ENCODE data around the gene NPTXR.
A peak's percentile ranks its signal among the peaks of the same experiment; 100 is the strongest.
"Not testable (repeated sequence)": the region's sequence is repeated elsewhere in the genome, so short reads cannot be mapped to it uniquely, and the experiment has no call there.

NPTXR gene

GRCh38 chr22:38868886-38869381, 25.1 kb upstream of the NPTXR start:
- peak; percentile 81 to 83 for DNase-seq (ENCODE audit: low read depth in 2 of 2)

DNA sequence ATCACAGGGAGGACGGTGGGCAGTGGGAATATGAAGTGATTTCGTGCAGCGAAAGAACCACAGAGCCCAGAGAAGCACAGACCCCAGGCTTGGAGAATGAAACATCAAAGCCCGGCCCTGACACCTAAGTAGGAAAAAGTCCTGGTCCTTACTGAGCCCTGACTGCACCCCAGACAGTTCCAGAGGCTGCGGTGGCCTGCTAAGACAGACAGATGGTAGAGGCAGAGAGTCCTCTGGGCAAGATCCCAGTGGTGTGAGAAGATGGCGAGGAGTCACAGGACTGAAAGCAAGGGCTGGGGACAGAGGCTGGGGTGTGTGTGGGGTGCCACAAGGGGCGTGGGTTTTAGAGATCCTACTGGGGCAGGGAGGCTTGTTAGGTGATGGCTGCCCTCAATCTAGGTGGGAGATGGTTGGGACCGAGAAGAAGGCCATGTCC, 24.5 kb upstream of the NPTXR start:
- no peak for DNase-seq (ENCODE audit: low read depth in 2 of 2)

GRCh38 chr22:38867471-38868285, 23.9 kb upstream of the NPTXR start:
- DNase-seq (ENCODE audit: low read depth in 2 of 2) = no peak

- DNase-seq (ENCODE audit: low read depth in 2 of 2) = no peak
Observed at GRCh38 chr22:38867124-38867455, 23.3 kb upstream of the NPTXR start.

DNA sequence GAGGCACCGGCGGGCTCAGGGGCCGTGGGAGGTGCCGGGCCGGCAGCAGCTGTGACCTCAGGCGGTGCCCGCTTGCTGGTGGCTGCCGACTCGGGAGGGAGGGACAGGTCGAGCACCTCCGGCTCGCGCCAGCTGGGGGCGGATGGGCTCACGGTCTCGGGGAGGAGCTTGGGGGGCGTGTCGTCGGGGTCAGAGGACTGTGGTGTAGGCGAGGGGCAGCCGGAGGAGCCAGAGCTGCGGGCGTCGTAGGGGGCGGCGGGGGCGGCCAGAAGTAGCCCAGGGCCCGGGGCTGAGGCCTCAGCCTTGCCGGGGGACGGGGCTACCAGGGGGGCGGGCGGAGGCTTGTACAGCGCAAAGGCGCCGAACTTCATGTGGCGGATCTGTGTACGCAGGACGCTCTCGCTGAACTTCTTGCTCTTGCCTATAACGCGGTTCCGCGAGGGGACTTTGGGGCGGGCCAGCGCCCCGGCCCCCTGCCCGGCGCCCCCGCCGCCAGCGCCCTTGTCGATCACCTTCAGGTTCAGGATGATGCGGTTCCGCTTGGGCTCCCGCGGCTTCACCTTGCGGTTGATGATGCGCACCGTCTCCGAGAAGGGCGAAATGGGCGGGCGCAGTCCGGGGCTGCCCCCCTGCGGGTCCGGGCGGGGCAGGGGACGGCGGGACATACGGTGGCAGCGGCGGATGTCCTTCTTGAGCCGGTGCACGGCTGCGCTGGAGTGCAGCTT, 22.7 kb upstream of the NPTXR start:
- DNase-seq (ENCODE audit: low read depth in 2 of 2) = no peak

DNA sequence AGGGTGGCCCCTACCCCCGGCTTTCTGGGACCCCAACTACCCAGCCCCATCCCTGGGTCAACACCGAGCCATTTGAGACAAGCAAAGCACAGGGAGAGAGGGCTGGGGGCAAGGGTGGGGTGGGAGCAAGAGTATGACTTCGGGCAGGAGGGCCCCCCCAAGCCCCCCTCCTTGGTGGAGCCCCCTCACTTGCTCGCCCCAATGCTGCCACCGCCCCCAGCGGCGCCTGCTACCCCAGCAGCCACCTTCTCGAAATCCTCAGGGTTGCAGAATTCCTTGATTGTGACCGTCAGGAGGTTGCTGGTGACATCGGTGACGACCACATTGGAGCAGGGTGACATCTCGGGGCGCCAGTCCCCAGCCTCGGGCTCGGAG, 22.2 kb upstream of the NPTXR start:
- DNase-seq (ENCODE audit: low read depth in 2 of 2) = no peak

GRCh38 chr22:38865201-38866023, 21.6 kb upstream of the NPTXR start:
- no peak for DNase-seq (ENCODE audit: low read depth in 2 of 2)

GRCh38 chr22:38864361-38865191, 20.7 kb upstream of the NPTXR start:
- DNase-seq (ENCODE audit: low read depth in 2 of 2) = no peak

DNA sequence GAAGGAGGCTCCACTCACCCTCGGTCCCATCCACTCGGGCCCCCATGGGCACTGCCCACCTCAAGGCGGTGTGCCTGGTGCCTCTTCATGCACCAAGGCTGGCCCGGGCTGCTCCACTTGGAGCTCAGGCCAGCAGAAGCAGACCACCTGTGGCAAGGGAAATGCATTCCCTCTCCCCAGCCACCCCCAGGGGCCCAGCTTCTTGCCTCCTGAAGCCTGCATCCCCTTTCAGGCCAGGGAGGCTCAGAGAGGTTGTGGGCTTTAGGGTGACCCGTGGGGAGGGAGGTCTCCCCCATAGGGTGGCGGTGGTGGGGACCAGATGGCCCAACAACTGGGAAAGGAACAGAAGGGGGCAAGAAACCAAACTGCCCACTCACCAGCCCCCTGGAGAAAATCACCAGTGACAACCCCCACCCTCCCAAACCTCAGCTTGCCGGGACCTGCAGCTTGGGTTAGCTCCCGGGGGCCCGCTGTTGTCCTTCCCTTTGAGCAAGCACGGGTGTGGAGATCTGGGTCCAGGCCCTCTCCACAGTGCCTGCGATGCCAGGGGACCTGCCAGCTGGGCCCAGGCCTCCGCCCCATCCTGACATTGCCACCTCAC, 19.8 kb upstream of the NPTXR start:
- no peak for DNase-seq (ENCODE audit: low read depth in 2 of 2)

- DNase-seq (ENCODE audit: low read depth in 2 of 2) = no peak
Observed at GRCh38 chr22:38862375-38863329, 18.8 kb upstream of the NPTXR start.

- no peak for DNase-seq (ENCODE audit: low read depth in 2 of 2)
Observed at GRCh38 chr22:38861927-38862326, 18.1 kb upstream of the NPTXR start.

DNA sequence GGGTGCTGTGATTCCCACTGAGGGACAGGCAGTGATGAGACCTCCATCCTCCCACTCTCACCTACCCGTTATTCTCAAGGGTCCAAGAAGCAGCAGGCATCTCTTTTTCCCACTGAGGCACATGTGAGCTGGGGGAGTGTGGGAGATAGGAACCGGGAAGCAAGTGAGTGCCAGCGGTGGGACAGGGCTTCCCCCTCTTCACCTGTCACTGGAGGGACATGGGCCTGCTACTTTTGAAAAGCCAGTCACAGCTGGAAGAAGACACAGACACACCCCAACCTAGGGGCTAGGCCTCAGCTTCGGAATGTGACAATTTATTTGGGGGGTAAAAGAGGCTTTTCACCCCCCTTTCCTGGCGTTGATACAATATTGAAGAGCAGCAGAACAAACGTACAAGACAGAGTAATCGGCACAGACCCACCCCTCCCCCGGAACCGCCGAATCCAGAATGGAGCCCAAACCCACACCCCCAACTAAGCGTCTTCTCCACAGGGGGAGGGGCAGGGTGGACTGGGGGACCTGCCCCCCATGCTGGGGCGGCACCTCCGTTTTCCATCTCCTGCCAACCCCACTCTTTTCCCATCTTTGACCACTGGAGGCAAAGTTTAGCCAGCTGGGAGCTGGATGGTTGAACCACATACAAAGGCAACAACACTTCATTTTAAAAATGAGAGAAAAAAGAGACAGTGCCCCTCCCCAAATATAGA, 17.5 kb upstream of the NPTXR start:
- DNase-seq (ENCODE audit: low read depth in 2 of 2) = no peak

GRCh38 chr22:38860283-38861169, 16.7 kb upstream of the NPTXR start:
- no peak for DNase-seq (ENCODE audit: low read depth in 2 of 2)

DNA sequence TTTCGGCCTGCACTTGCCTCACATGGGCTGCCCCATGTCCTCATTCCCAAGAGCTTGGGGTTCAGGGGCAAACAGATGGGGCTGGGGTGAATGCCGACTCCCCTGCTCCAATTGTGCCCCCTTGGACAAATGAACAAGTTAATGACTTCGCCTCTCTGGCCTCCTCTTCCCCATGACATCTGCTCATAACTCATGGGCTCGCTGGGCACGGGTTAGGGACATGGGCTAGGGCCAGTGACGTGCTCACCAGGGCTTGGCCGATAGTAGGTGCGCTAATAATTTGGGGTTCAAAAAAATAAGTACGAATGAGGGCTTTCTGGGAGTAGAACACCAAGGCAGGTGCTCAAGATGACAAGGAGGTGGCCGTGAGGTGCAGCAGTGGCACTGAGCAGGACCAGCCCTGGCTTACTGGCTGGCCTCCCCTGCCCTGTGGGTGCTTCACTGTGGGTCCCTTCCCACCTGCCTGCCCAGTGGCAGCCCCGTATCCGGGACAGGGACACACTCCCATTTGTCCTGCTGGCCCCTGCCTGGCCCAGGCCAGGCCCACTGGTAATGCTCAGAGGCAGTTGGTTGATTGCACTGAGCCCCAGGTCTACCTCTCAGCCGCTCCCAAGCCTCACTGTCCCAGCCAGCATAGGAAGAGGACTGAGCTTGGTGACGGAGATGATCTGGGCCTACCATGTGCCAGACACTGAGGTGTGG, 15.9 kb upstream of the NPTXR start:
- DNase-seq (ENCODE audit: low read depth in 2 of 2) = no peak

DNA sequence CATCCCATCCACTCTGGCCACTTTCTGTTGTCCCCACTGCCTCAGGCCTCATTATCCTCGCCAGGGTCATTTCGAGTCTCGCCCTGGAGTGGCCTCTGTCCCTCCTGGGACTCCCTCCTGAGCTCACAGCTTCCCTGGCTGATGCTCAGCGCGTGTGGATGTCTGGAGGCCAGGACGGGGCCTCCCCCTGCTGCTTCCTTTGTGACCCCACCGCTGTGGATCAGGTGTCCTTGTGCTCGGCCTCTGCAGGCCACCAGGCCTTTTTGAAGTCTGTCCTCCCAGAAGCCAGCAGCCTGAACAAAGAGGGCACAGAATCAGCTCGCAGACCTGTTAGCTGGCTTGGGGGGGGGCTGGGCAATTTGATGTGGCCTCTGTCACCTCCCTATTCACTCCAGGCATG, 14.7 kb upstream of the NPTXR start:
- no peak for DNase-seq (ENCODE audit: low read depth in 2 of 2)

DNA sequence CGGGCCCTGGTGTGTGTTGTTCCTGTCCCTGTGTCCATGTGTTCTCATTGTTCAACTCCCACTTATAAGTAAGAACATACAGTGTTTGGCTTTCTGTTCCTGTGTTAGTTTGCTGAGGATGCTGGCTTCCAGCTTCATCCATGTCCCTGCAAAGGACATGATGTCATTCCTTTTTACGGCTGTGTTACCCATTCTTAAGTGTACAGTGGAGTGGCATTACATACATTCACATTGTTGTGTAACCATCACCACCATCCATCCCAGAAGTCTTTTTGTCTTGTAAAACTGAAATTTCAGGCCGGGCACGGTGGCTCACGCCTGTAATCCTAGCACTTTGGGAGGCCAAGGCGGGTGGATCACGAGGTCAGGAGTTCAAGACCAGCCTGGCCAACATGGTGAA, 10.6 kb upstream of the NPTXR start:
- not testable (repeated sequence) for DNase-seq (ENCODE audit: low read depth in 2 of 2)

DNA sequence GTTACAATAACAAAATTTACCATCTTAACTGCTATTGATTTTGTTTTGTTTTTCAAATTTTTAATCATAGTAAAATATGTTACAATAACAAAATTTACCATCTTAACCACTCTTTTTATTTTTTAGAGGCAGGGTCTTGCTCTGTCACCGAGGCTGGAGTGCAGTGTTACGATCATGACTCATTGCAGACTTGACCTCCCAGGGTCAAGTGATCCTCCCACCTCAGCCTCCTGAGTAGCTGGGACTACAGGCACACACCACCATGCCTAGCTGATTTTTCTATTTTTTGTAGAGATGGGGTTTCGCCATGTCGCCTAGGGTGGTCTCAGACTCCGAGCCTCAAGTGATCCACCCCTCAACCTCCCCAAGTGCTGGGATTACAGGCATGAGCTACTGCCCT, 10.1 kb upstream of the NPTXR start:
- DNase-seq (ENCODE audit: low read depth in 2 of 2) = not testable (repeated sequence)
